WERI-Rb-1 (cell line): ENCODE data around the gene STAT3.
A peak's percentile ranks its signal among the peaks of the same experiment; 100 is the strongest.
"Not testable (repeated sequence)": the region's sequence is repeated elsewhere in the genome, so short reads cannot be mapped to it uniquely, and the experiment has no call there.

Experiments used
- DNase-seq: peaks from one replicate; pipeline ENCODE4 v3.0.0-alpha.2; 2020
- H3K27ac ChIP-seq: fragments of 250-450 bp; sonication (Bioruptor Pico); 2 replicates; pipeline ENCODE4 v1.5.1; 2020; ENCODE audit warnings: mild to moderate bottlenecking, moderate library complexity
- H3K27me3 ChIP-seq: fragments of 250-450 bp; sonication (Bioruptor Pico); 2 replicates; pipeline ENCODE4 v1.5.1; 2021; ENCODE audit warnings: mild to moderate bottlenecking, low read depth, moderate library complexity; ENCODE audit not compliant: insufficient read depth, severe bottlenecking
- H3K36me3 ChIP-seq: fragments of 250-450 bp; sonication (Bioruptor Pico); 2 replicates; pipeline ENCODE4 v1.5.1; 2020; ENCODE audit warnings: mild to moderate bottlenecking, moderate library complexity
- H3K4me3 ChIP-seq: 2 replicates; pipeline ENCODE4 v1.5.1; 2011; ENCODE audit warnings: low read depth, mild to moderate bottlenecking, control low read depth, low read length
- H3K9me3 ChIP-seq: fragments of 250-450 bp; sonication (Bioruptor Pico); 2 replicates; pipeline ENCODE4 v1.5.1; 2021; ENCODE audit warnings: mild to moderate bottlenecking, moderate library complexity; ENCODE audit not compliant: severe bottlenecking
- TF ChIP-seq, protein P1 (sequence below): IDR thresholded peaks from 2 replicates; pipeline ENCODE4 v1.5.1; 2011; ENCODE audit warnings: low read depth, mild to moderate bottlenecking, control low read depth, inconsistent platforms, low read length

Gene STAT3

DNA sequence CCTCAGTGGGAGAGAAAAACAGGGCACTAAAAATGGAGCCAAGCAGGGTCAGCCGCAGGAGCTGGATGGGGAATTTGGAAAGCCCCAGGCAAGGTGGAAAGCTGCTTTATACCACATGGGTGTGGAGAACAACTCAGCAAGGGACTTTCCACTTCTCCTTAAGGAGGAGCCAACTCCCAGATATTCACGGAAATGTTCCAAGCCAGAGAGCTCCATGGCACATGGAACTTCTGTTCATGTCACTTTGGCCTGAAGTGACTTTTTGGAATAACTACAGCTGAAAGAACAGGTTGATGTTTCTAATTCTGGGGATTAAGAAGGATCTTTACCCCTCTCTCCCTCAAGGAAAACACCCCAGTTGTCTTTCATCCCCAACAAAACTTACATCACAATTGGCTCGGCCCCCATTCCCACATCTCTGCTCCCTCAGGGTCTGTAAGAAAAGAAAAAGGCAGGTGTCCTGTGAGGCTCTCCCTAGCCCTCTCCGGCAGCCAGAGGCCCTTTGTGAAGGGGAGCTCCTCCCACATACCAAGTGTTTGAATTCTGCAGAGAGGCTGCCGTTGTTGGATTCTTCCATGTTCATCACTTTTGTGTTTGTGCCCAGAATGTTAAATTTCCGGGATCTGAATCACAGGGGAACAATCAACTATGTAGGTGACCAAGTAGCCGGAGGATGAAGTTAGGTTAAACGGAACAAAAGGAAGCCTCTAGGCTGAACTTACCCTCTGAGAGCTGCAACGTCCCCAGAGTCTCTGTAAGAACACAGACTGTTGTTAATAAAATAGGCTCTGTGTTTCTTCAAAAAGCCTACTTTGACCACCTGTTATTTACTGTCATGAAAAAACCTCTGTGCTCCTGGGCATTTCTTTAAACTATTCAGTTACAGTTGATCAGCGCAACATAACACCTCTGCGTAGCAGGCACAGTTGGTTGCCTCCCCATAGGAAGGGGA lies 58.9 kb downstream of the STAT3 start:
- no peak for DNase-seq
- H3K27ac ChIP-seq: no peak overlapping the region
- TF ChIP-seq, protein P1, sequence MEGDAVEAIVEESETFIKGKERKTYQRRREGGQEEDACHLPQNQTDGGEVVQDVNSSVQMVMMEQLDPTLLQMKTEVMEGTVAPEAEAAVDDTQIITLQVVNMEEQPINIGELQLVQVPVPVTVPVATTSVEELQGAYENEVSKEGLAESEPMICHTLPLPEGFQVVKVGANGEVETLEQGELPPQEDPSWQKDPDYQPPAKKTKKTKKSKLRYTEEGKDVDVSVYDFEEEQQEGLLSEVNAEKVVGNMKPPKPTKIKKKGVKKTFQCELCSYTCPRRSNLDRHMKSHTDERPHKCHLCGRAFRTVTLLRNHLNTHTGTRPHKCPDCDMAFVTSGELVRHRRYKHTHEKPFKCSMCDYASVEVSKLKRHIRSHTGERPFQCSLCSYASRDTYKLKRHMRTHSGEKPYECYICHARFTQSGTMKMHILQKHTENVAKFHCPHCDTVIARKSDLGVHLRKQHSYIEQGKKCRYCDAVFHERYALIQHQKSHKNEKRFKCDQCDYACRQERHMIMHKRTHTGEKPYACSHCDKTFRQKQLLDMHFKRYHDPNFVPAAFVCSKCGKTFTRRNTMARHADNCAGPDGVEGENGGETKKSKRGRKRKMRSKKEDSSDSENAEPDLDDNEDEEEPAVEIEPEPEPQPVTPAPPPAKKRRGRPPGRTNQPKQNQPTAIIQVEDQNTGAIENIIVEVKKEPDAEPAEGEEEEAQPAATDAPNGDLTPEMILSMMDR: no peak

DNA sequence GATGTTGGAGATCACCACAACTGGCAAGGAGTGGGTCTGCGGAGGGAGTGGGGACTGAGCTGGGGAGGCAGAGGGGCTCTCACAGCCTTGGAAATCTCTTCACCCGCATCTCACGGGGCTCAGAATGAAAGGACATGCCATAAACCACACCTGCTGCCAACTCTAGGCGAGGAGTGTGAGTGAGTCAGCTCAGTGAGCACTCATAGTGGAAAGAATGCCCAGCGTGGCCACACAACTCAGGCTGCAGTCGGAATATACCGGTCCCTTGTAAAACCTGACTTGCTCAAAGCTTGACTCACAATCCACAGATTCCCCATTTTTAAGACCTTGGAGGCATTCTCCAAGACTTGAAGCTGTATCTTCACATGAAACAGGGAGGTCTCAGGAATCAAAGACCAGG lies 63.2 kb downstream of the STAT3 start:
- Histone ChIP-seq H3K27me3 (no peaks in the 10 kb centered on the region), H3K4me3 (no peak overlapping the region), H3K36me3 (peaks cover 14% of the 10 kb centered on the region), H3K27ac (no peak overlapping the region), H3K9me3 (no peaks in the 10 kb centered on the region)
- no peak for DNase-seq
- TF ChIP-seq, protein P1: no peak

More for the DNA sequence above, 58.9 kb downstream of the STAT3 start:
- peaks cover 35% of the 10 kb centered on the region for H3K36me3 ChIP-seq
- no peaks in the 10 kb centered on the region for H3K9me3 ChIP-seq
- no peak overlapping the region for H3K4me3 ChIP-seq
- no peaks in the 10 kb centered on the region for H3K27me3 ChIP-seq

DNA sequence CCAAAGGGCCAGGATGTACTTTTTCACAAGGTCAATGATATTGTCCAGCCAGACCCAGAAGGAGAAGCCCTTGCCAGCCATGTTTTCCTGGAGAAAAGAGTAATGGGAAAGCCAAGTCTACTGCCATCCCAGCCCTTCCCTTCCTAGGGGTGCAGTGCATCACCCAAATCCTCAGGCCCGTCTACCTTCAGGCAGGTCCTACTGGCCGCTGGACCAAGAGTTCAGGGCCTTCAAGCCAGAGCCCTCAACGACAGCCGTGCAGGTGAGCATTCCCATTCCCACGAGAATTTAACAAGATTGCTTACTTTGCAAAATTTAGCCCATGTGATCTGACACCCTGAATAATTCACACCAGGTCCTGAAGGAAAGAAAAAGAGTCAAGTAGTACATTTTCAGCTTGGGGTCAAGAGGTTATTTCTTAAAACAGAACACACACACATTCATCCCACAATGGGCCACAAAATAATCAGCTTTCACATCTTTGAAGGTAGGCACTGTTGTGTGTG lies 64.9 kb downstream of the STAT3 start:
- Histone ChIP-seq H3K27me3 (no peaks in the 10 kb centered on the region), H3K9me3 (no peaks in the 10 kb centered on the region), H3K27ac (no peak overlapping the region), H3K4me3 (no peak overlapping the region), H3K36me3 (peaks cover 3% of the 10 kb centered on the region)
- TF ChIP-seq, protein P1: no peak
- no peak for DNase-seq

DNA sequence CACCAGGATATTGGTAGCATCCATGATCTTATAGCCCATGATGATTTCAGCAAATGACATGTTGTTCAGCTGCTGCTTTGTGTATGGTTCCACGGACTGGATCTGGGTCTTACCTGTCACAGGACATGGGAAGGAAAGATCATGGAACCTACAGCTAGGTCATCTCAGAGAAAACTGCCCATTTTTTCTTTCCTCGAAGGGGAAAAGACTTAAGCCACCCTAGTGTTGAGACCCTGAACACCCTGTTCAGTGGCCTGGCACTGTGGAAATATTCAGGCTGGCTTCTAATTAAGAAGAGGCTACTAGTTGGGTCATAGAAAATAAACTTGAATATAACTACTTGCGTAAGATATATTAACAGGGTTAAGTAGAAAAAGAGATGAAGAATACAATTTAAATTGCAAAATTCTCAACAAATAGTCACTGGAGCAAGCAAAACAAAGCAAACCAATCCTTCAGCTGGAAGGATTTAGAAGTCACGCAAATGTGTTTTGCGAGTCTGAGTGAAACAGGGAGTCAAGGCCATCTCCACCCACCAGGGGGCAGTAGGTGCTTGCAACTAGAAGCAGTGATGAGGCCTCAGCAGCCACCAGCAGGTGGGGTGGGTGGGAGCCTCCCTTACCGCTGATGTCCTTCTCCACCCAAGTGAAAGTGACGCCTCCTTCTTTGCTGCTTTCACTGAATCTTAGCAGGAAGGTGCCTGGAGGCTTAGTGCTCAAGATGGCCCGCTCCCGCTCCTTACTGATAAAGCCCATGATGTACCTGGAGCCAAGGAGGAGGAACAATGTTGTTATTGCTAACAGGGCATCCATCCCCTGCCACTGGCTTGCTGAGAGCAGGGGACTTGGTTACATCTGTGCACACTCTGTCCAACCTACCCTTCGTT lies 65.6 kb downstream of the STAT3 start:
- Histone ChIP-seq H3K27ac (no peak overlapping the region), H3K4me3 (no peak overlapping the region), H3K27me3 (no peaks in the 10 kb centered on the region), H3K9me3 (no peaks in the 10 kb centered on the region), H3K36me3 (peaks cover 3% of the 10 kb centered on the region)
- peak; percentile 98 for DNase-seq
- TF ChIP-seq, protein P1: peak; percentile 100

DNA sequence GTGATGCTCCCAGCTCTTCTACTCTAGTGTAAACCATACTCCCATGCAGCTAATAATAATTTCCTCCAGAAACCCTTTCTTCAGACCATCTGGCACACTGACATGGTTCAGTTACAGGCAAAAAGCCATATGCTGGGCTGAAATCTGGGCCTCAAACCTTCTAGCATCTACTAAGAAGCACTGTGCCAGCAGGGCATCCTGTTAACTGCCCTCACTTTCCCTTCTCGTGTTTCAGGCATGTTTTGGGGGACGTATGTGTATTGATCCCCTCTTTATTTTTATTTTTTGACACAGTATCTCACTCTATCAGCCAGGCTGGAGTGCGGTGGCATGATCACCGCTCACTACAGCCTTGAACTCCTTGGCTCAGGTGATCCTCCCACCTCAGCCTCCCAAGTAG lies 66.7 kb downstream of the STAT3 start:
- H3K27me3 ChIP-seq: no peaks in the 10 kb centered on the region
- DNase-seq: no peak
- no peaks in the 10 kb centered on the region for H3K9me3 ChIP-seq
- no peak overlapping the region for H3K4me3 ChIP-seq
- TF ChIP-seq, protein P1: no peak
- H3K36me3 ChIP-seq: peaks cover 3% of the 10 kb centered on the region
- H3K27ac ChIP-seq: no peak overlapping the region; the same call in 1 of the 2 replicates

DNA sequence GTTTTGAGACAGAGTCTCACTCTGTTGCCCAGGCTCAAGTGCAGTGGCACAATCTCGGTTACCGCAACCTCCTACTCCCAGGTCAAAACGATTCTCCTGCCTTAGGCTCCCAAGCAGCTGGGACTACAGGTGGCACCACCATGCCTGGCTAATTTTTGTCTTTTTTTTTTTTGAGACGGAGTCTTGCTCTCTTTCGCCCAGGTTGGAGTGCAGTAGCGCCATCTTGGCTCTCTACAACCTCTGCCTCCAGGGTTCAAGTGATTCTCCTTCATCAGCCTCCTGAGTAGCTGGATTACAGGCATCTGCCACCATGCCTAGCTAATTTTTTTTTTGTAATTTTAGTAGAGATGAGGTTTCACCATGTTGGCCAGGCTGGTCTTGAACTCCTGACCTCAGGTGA lies 70.3 kb downstream of the STAT3 start:
- not testable (repeated sequence) for H3K27ac ChIP-seq, H3K36me3 ChIP-seq, H3K4me3 ChIP-seq, H3K27me3 ChIP-seq, DNase-seq, H3K9me3 ChIP-seq
